ENCODE data around the gene ELK3. TPM values are rescaled to one million over a fixed set of nuclear protein-coding genes. Genes with fewer than 3 reads are reported as not detected.

Gene ELK3
- polyA plus RNA-seq, 2 of the 4 experiments (the other 2 are of a cell fraction): 33.1 to 38.6 TPM

DNA sequence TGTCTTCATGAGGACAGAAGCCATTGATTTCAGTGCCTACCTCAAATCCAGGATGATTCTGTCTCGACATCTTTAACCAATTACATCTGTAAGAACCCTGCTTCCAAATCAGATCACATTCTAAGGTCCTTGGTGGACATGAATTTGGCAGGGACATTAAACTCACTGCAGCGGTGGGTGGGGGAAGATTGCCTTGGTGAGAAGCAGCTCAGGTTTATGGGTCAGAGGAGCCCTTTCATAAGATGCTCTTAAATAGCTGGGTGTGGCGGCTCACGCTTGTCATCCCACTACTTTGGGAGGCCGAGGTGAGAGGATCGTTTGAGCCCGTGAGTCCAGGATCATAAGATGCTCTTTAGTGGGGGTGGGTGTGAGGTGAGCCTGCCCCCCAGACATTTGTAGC lies 42.9 kb downstream of the ELK3 start:
- Histone ChIP-seq H3K4me2 (no peak overlapping the region), H3K9me3 (no peaks in the 10 kb centered on the region), H3K4me3 (no peak overlapping the region), H3K27ac (no peak overlapping the region), H3K4me1 (peaks cover 7% of the 10 kb centered on the region)
- 95% methylated on average over 7 of the region's 7 CpGs for WGBS (ENCODE audit: missing lambda C conversion rate)
- no peak for TF ChIP-seq TFCP2L1 (CRISPR knock-in tag; IDR thresholded peaks at IDR 0.05)
- TF ChIP-seq E2F6 (IDR thresholded peaks at IDR 0.05; ENCODE audit: borderline replicate concordance, low read depth): no peak
- TF ChIP-seq SMC3 (IDR thresholded peaks at IDR 0.05): no peak
- ATAC-seq (no peak), DNase-seq (ENCODE audit: low read depth in 1 of 2, low spot score in 1 of 2) (no peak), FAIRE-seq (no peak)
- ChIA-PET POLR2A (no interaction called here), CTCF (interaction anchor here (0.5 kb wide), 1 partner anchor 161 kb away, joined by 3 read pairs; no protein-coding TSS in a partner anchor)

GRCh38 chr12:96237465-96238077 lies 43.4 kb downstream of the ELK3 start:
- ChIA-PET POLR2A (no interaction called here), CTCF (interaction anchor here (0.5 kb wide), 1 partner anchor 162 kb away, joined by 3 read pairs; no protein-coding TSS in a partner anchor)
- Histone ChIP-seq H3K9me3 (no peaks in the 10 kb centered on the region), H3K4me1 (peaks cover 7% of the 10 kb centered on the region), H3K27ac (no peak overlapping the region), H3K4me2 (no peak overlapping the region), H3K4me3 (no peak overlapping the region)
- 84% methylated on average over 9 of the region's 9 CpGs for WGBS (ENCODE audit: missing lambda C conversion rate)
- FAIRE-seq (no peak), DNase-seq (ENCODE audit: low read depth in 1 of 2, low spot score in 1 of 2) (no peak), ATAC-seq (no peak)
- TF ChIP-seq CHD2 (IDR thresholded peaks at IDR 0.05; ENCODE audit: low read length, partially characterized antibody) (no peak), FOSL2 (IDR thresholded peaks at IDR 0.05) (no peak), FOSL2 (CRISPR knock-in tag; IDR thresholded peaks at IDR 0.05) (no peak), ZC3H11A (IDR thresholded peaks at IDR 0.05) (no peak), TFCP2L1 (CRISPR knock-in tag; IDR thresholded peaks at IDR 0.05) (no peak)

GRCh38 chr12:96238336-96239047 lies 44.3 kb downstream of the ELK3 start:
- Histone ChIP-seq H3K27ac (no peak overlapping the region), H3K9me3 (no peaks in the 10 kb centered on the region), H3K4me2 (no peak overlapping the region), H3K4me1 (peaks cover 7% of the 10 kb centered on the region), H3K4me3 (no peak overlapping the region)
- FAIRE-seq (no peak), DNase-seq (ENCODE audit: low read depth in 1 of 2, low spot score in 1 of 2) (no peak), ATAC-seq (no peak)
- TF ChIP-seq ZFP36 (IDR thresholded peaks at IDR 0.05; ENCODE audit: borderline replicate concordance, partially characterized antibody) (no peak), RARB (CRISPR knock-in tag; IDR thresholded peaks at IDR 0.05) (no peak), ZNF302 (CRISPR knock-in tag; IDR thresholded peaks at IDR 0.05) (no peak), MAFK (IDR thresholded peaks at IDR 0.05; ENCODE audit: partially characterized antibody) (no peak), FOXS1 (CRISPR knock-in tag; IDR thresholded peaks at IDR 0.05) (no peak), CEBPB (IDR thresholded peaks at IDR 0.05) (no peak), HOXB5 (CRISPR knock-in tag; IDR thresholded peaks at IDR 0.05) (no peak), TP53 (CRISPR knock-in tag; IDR thresholded peaks at IDR 0.05) (no peak), MYC (IDR thresholded peaks at IDR 0.05; ENCODE audit: borderline replicate concordance, low read length) (no peak), TFCP2L1 (CRISPR knock-in tag; IDR thresholded peaks at IDR 0.05) (no peak), CBX8 (IDR thresholded peaks at IDR 0.05) (no peak), EP300 (IDR thresholded peaks at IDR 0.05) (no peak), NR3C1 (IDR thresholded peaks at IDR 0.05) (no peak), EHMT2 (IDR thresholded peaks at IDR 0.05; ENCODE audit: low read depth) (no peak), RFX5 (IDR thresholded peaks at IDR 0.05) (no peak), RNF2 (IDR thresholded peaks at IDR 0.05; ENCODE audit: borderline replicate concordance, low read depth) (no peak), PHF8 (IDR thresholded peaks at IDR 0.05; ENCODE audit: borderline replicate concordance, low read depth) (no peak)
- TF ChIP-seq, protein P1, sequence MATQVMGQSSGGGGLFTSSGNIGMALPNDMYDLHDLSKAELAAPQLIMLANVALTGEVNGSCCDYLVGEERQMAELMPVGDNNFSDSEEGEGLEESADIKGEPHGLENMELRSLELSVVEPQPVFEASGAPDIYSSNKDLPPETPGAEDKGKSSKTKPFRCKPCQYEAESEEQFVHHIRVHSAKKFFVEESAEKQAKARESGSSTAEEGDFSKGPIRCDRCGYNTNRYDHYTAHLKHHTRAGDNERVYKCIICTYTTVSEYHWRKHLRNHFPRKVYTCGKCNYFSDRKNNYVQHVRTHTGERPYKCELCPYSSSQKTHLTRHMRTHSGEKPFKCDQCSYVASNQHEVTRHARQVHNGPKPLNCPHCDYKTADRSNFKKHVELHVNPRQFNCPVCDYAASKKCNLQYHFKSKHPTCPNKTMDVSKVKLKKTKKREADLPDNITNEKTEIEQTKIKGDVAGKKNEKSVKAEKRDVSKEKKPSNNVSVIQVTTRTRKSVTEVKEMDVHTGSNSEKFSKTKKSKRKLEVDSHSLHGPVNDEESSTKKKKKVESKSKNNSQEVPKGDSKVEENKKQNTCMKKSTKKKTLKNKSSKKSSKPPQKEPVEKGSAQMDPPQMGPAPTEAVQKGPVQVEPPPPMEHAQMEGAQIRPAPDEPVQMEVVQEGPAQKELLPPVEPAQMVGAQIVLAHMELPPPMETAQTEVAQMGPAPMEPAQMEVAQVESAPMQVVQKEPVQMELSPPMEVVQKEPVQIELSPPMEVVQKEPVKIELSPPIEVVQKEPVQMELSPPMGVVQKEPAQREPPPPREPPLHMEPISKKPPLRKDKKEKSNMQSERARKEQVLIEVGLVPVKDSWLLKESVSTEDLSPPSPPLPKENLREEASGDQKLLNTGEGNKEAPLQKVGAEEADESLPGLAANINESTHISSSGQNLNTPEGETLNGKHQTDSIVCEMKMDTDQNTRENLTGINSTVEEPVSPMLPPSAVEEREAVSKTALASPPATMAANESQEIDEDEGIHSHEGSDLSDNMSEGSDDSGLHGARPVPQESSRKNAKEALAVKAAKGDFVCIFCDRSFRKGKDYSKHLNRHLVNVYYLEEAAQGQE (IDR thresholded peaks at IDR 0.05): no peak
- ChIA-PET POLR2A (interaction anchor here (1.1 kb wide), 1 partner anchor 17 kb away, joined by 3 read pairs; no protein-coding TSS in a partner anchor), CTCF (interaction anchor here (0.8 kb wide), 1 partner anchor 322 kb away, joined by 3 read pairs; no protein-coding TSS in a partner anchor)
- WGBS (ENCODE audit: missing lambda C conversion rate): 86% methylated on average over 13 of the region's 13 CpGs

Data from A549 (cell line).